GM12878 (cell line): Measurements from ENCODE around the gene MAGI1. TPM values are rescaled to one million over a fixed set of nuclear protein-coding genes. Genes with fewer than 3 reads are reported as not detected.

ENCODE experiments used
- ATAC-seq: fragments of 200-7000 bp; cut with Tn5 transposase; 3 replicates; pipeline ENCODE4 v1.9.1; 2020; ENCODE audit warnings: mild to moderate bottlenecking, moderate library complexity
- BruUV-seq: library from RNA; stranded (reverse); fragments of 400-500 nt; replicated peaks from 2 replicates; lab custom pipeline; 2021; lab: Mats Ljungman, UMichigan
- CTCF ChIA-PET: fragments of 300-600 bp; sonication (Branson Sonifier 250); formaldehyde crosslinking; extraction: SDS; loops from one replicate; lab custom pipeline; 2021; ENCODE audit warnings: inconsistent platforms; lab: Yijun Ruan, JAX
- POLR2A ChIA-PET: fragments of 350-600 bp; formaldehyde crosslinking; extraction: SDS; loops from one replicate; lab custom pipeline; 2021; ENCODE audit warnings: inconsistent platforms; lab: Charles Lee
- RAD21 ChIA-PET: fragments of 300-600 bp; sonication (Branson Sonifier 250); formaldehyde crosslinking; loops from one replicate; lab custom pipeline; 2023; ENCODE audit warnings: antibody characterized with exemption; ENCODE audit not compliant: unreplicated experiment; lab: Charles Lee
- SMC1A ChIA-PET: fragments of 300-600 bp; sonication (Branson Sonifier 250); formaldehyde crosslinking; loops from one replicate; lab custom pipeline; 2023; ENCODE audit not compliant: unreplicated experiment, uncharacterized antibody; lab: Charles Lee
- DNase-seq: peaks from one replicate; pipeline ENCODE4 v3.0.0-alpha.2; 2011; ENCODE audit warnings: low read depth, low spot score
- FAIRE-seq: peaks from 3 replicates; lab custom pipeline; 2011; peaks lifted over from hg19 to GRCh38; lab: Jason Lieb, UNC
- H2AFZ ChIP-seq: 2 replicates; pipeline ENCODE4 v1.6.0; 2011; ENCODE audit warnings: low read depth, low read length, control low read depth; ENCODE audit not compliant: control insufficient read depth
- H3K27ac ChIP-seq: 2 replicates; pipeline ENCODE4 v1.5.1; 2011; ENCODE audit warnings: control low read depth; ENCODE audit not compliant: control insufficient read depth, insufficient read depth
- H3K27me3 ChIP-seq, 2 experiments: replicated peaks in 1 of 2; 2 replicates each; pipeline versions ENCODE4 v1.6.0 to v1.6.1; 2011; ENCODE audit warnings: low read length in 1 of 2; ENCODE audit not compliant: control insufficient read depth in 2 of 2, insufficient read depth in 2 of 2
- H3K36me3 ChIP-seq, 2 experiments: 2 replicates each; pipeline ENCODE4 v1.5.1; 2011; ENCODE audit warnings: low read length in 1 of 2; ENCODE audit not compliant: control insufficient read depth in 2 of 2, insufficient read depth in 2 of 2
- H3K4me1 ChIP-seq: 2 replicates; pipeline ENCODE4 v1.6.1; 2011; ENCODE audit warnings: mild to moderate bottlenecking, low read length, moderate library complexity, mixed read lengths; ENCODE audit not compliant: control insufficient read depth, insufficient read depth
- H3K4me2 ChIP-seq: 2 replicates; pipeline ENCODE4 v1.6.0; 2011; ENCODE audit warnings: control low read depth; ENCODE audit not compliant: control insufficient read depth, insufficient read depth
- H3K4me3 ChIP-seq: fragments of 200-600 bp; sonication (generic); 2 replicates; pipeline ENCODE4 v1.5.1; 2016
- H3K79me2 ChIP-seq: 2 replicates; pipeline ENCODE4 v1.6.0; 2011; ENCODE audit warnings: low read length; ENCODE audit not compliant: control insufficient read depth, insufficient read depth
- H3K9ac ChIP-seq: 2 replicates; pipeline ENCODE4 v1.8.0; 2011; ENCODE audit warnings: low read length, control low read depth, mixed read lengths; ENCODE audit not compliant: control insufficient read depth, insufficient read depth
- H3K9me3 ChIP-seq: replicated peaks from 3 replicates; pipeline ENCODE4 v1.5.1; 2011; ENCODE audit warnings: mild to moderate bottlenecking, low read length; ENCODE audit not compliant: control insufficient read depth, insufficient read depth
- H4K20me1 ChIP-seq: 2 replicates; pipeline ENCODE4 v1.6.0; 2011; ENCODE audit not compliant: control insufficient read depth, insufficient read depth
- ESRRA ChIP-seq: IDR thresholded peaks from 2 replicates; pipeline ENCODE4 v1.6.1; 2012; ENCODE audit warnings: mild to moderate bottlenecking, low read length, improper control_type of control experiment
- FOXK2 ChIP-seq: fragments of 450-650 bp; IDR thresholded peaks from 2 replicates; pipeline ENCODE4 v1.6.1; 2017; ENCODE audit warnings: mild to moderate bottlenecking, moderate library complexity
- GATAD2B ChIP-seq: fragments of 450-650 bp; conservative IDR thresholded peaks from 2 replicates; pipeline ENCODE4 v1.6.1; 2017; ENCODE audit warnings: low read depth, mild to moderate bottlenecking, moderate library complexity
- JUNB ChIP-seq: IDR thresholded peaks from 2 replicates; pipeline ENCODE4 v1.6.1; 2016; ENCODE audit warnings: antibody characterized with exemption, mild to moderate bottlenecking
- MEF2B ChIP-seq: fragments of 450-650 bp; IDR thresholded peaks from 2 replicates; pipeline ENCODE4 v1.6.1; 2018; ENCODE audit warnings: mild to moderate bottlenecking, moderate library complexity; ENCODE audit not compliant: partially characterized antibody, poor library complexity, severe bottlenecking
- WGBS: methylation state at CpG from one replicate; pipeline ENCODE4 v1.1.6; 2016; ENCODE audit warnings: low lambda C conversion rate; ENCODE audit not compliant: insufficient replicate concordance, insufficient coverage; ENCODE audit errors: missing lambda C conversion rate; 5-methylcytosine and 5-hydroxymethylcytosine counted together
- in situ Hi-C: fragments of 300-500 bp; cut with MboI; formaldehyde crosslinking; loops from 9 replicates; pipeline ENCODE4 v1.14.3; 2018; ENCODE audit warnings: mixed read lengths
- intact Hi-C: fragments of 100-400 bp; cut with micrococcal nuclease; formaldehyde crosslinking; loops from one replicate; pipeline ENCODE4 v1.14.2; 2022; ENCODE audit not compliant: unreplicated experiment
- polyA plus RNA-seq, 11 experiments: library from polyadenylated mRNA; depleted of rRNA in 4 of 11; unstranded in 6 of 11; stranded (reverse) in 5 of 11; fragments of >200 nt; fragmentation: Nextera tagmentation in 4 of 11; fragmentation: Illumina TruSeq in 1 of 11; extraction: Ambion mirVana in 4 of 11; extraction: Trizol in 1 of 11; gene quantifications; 1 replicate in 1 of 11; 2 replicates in 10 of 11; pipeline versions ENCODE4 v1.2.1 to v1.2.3, GENCODE V29; 2011 to 2016; ENCODE audit warnings: inconsistent platforms in 2 of 11, missing spikeins in 2 of 11, low read depth in 1 of 11
- total RNA-seq, 4 experiments: library from RNA; depleted of rRNA in 3 of 4; stranded (reverse); fragments of >200 nt in 3 of 4; fragmentation: Illumina TruSeq in 1 of 4; extraction: Trizol in 1 of 4; gene quantifications; 2 replicates each; pipeline versions ENCODE4 v1.2.1 to v1.2.3, GENCODE V29; 2013 to 2021
- TF ChIP-seq, protein P1 (sequence below): IDR thresholded peaks from 2 replicates; pipeline ENCODE4 v1.6.1; 2012; ENCODE audit warnings: low read depth, low read length, improper control_type of control experiment
- TF ChIP-seq, protein P2 (sequence below): IDR thresholded peaks from 2 replicates; pipeline ENCODE4 v1.6.1; 2011; ENCODE audit warnings: borderline replicate concordance, low read depth, mild to moderate bottlenecking, moderate library complexity, mixed read lengths, low read length; ENCODE audit not compliant: insufficient read depth; ENCODE audit errors: extremely low read length
- TF ChIP-seq, protein P3 (sequence below): fragments of 450-650 bp; IDR thresholded peaks from 2 replicates; pipeline ENCODE4 v1.6.1; 2017; ENCODE audit warnings: low read depth, mild to moderate bottlenecking, moderate library complexity
- TF ChIP-seq, protein P4 (sequence below): IDR thresholded peaks from 2 replicates; pipeline ENCODE4 v1.6.1; 2012; ENCODE audit warnings: low read depth, low read length, improper control_type of control experiment

Gene MAGI1
- total and polyA plus RNA-seq, 10 of the 15 experiments (the other 5 are each of a cell fraction or from before 2014, with no cell fraction given) = 0.02 to 3.3 (median 0.29) TPM; not detected in 1

DNA sequence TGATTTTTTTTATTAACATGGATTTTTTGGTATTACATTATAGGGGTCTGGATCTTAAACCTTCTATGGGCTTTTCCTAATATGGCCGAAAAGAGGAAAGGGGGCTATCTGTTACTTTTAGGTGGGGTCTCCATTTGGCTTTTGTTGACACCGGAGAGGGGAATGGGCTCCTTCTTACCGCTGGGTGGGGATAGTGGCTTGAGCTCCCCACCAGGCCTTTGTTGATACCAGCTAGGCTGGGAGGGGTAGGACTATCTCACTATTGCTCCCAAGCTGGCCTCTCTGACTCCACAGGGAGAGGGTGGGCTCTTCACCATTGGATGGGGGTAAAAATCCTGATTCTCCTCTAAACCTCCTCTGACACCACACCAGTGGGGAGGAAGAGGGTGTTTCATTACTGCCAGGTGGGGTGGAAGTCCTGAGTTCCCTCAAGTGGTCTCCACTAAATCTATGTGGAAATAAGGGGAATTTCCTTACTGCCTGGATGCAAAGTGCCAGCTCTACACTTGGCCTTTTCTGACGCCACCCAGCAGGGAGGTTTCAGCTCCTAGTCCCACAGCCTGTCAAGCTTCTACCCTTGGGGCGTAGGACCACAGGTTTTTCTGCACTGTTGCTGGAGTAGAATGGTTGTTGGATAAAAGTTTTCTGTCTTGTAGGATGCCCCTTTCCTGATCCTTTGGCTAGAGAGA is 572.3 kb downstream of the MAGI1 start:
- Histone ChIP-seq H3K4me2 (no peak overlapping the region), H2AFZ (no peak overlapping the region), H3K27ac (no peak overlapping the region), H3K4me1 (no peaks in the 10 kb centered on the region), H3K9ac (no peak overlapping the region), H3K36me3 (no peaks in the 10 kb centered on the region), H3K79me2 (no peaks in the 10 kb centered on the region), H3K27me3 (no peaks in the 10 kb centered on the region), H3K9me3 (no peaks in the 10 kb centered on the region), H4K20me1 (no peaks in the 10 kb centered on the region), H3K4me3 (no peak overlapping the region)
- BruUV-seq = no TSS peak
- no peak for FAIRE-seq
- intact Hi-C loops = no loop called here
- TF ChIP-seq GATAD2B = no peak
- TF ChIP-seq, protein P1, sequence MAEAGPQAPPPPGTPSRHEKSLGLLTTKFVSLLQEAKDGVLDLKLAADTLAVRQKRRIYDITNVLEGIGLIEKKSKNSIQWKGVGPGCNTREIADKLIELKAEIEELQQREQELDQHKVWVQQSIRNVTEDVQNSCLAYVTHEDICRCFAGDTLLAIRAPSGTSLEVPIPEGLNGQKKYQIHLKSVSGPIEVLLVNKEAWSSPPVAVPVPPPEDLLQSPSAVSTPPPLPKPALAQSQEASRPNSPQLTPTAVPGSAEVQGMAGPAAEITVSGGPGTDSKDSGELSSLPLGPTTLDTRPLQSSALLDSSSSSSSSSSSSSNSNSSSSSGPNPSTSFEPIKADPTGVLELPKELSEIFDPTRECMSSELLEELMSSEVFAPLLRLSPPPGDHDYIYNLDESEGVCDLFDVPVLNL = no peak
- TF ChIP-seq, protein P2, sequence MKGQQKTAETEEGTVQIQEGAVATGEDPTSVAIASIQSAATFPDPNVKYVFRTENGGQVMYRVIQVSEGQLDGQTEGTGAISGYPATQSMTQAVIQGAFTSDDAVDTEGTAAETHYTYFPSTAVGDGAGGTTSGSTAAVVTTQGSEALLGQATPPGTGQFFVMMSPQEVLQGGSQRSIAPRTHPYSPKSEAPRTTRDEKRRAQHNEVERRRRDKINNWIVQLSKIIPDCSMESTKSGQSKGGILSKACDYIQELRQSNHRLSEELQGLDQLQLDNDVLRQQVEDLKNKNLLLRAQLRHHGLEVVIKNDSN = no peak
- in situ Hi-C loops = no loop called here
- no peak for ATAC-seq
- CTCF ChIA-PET = no interaction called here
- SMC1A ChIA-PET = no interaction called here
- RAD21 ChIA-PET = no interaction called here
- WGBS = 17% methylated on average over 5 of the region's 5 CpGs
- POLR2A ChIA-PET = no interaction called here
- no peak for DNase-seq

DNA sequence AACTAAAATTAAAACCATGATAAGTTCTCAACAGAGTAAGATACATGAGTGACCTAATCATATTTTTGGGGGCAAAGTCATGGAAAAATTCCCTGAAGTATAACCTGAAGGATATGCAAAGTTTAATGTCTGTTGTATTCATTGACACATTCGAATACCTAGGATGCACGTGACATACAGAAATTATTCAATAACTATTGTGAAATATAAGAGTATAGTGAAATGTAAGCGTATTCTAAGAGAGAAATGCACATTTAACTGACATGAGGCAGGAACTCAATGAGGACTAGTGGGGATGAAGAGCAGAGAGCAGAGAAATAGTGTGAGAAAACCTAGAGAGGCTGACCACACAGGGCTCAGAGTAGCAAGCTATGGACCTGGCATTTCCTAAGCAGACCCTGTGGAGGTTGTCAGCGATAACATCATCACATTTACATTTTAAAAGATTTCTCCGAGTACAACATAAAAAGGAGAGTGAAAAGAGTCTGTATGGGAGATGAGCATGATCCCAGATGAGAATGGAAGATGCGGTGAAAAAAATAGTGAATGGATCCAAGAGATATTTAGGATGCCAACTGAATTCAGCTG is 588.8 kb downstream of the MAGI1 start:
- ChIA-PET CTCF (no interaction called here), POLR2A (no interaction called here), RAD21 (no interaction called here), SMC1A (no interaction called here)
- H3K27ac ChIP-seq = no peak overlapping the region
- no peak for FAIRE-seq
- intact Hi-C loops (no loop called here), in situ Hi-C loops (no loop called here)
- no peaks in the 10 kb centered on the region for H3K79me2 ChIP-seq
- H3K4me1 ChIP-seq = no peaks in the 10 kb centered on the region
- H2AFZ ChIP-seq = no peak overlapping the region
- TF ChIP-seq, protein P3, sequence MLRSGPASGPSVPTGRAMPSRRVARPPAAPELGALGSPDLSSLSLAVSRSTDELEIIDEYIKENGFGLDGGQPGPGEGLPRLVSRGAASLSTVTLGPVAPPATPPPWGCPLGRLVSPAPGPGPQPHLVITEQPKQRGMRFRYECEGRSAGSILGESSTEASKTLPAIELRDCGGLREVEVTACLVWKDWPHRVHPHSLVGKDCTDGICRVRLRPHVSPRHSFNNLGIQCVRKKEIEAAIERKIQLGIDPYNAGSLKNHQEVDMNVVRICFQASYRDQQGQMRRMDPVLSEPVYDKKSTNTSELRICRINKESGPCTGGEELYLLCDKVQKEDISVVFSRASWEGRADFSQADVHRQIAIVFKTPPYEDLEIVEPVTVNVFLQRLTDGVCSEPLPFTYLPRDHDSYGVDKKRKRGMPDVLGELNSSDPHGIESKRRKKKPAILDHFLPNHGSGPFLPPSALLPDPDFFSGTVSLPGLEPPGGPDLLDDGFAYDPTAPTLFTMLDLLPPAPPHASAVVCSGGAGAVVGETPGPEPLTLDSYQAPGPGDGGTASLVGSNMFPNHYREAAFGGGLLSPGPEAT = no peak
- TF ChIP-seq JUNB (no peak), MEF2B (no peak), FOXK2 (no peak), ESRRA (no peak)
- TF ChIP-seq, protein P4, sequence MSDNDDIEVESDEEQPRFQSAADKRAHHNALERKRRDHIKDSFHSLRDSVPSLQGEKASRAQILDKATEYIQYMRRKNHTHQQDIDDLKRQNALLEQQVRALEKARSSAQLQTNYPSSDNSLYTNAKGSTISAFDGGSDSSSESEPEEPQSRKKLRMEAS = no peak
- H3K9ac ChIP-seq = no peak overlapping the region
- WGBS = 19% methylated on average over 6 of the region's 6 CpGs
- H3K9me3 ChIP-seq = no peaks in the 10 kb centered on the region
- no peaks in the 10 kb centered on the region for H3K36me3 ChIP-seq
- H3K4me3 ChIP-seq = no peak overlapping the region
- no peaks in the 10 kb centered on the region for H3K27me3 ChIP-seq
- DNase-seq = no peak
- no peaks in the 10 kb centered on the region for H4K20me1 ChIP-seq
- H3K4me2 ChIP-seq = no peak overlapping the region
- no TSS peak for BruUV-seq
- ATAC-seq = no peak
